ENCODE results near the gene FILIP1L. TPM values are rescaled to one million over a fixed set of nuclear protein-coding genes. Genes with fewer than 3 reads are reported as not detected.

FILIP1L gene
- total and polyA plus RNA-seq, 12 donors = 5.3 to 33.2 (median 17.4) TPM

- intact Hi-C loops (cut with DNase I) = no loop called here
- TF ChIP-seq, protein P1, sequence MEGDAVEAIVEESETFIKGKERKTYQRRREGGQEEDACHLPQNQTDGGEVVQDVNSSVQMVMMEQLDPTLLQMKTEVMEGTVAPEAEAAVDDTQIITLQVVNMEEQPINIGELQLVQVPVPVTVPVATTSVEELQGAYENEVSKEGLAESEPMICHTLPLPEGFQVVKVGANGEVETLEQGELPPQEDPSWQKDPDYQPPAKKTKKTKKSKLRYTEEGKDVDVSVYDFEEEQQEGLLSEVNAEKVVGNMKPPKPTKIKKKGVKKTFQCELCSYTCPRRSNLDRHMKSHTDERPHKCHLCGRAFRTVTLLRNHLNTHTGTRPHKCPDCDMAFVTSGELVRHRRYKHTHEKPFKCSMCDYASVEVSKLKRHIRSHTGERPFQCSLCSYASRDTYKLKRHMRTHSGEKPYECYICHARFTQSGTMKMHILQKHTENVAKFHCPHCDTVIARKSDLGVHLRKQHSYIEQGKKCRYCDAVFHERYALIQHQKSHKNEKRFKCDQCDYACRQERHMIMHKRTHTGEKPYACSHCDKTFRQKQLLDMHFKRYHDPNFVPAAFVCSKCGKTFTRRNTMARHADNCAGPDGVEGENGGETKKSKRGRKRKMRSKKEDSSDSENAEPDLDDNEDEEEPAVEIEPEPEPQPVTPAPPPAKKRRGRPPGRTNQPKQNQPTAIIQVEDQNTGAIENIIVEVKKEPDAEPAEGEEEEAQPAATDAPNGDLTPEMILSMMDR (IDR thresholded peaks at IDR 0.05) = no peak
- TF ChIP-seq POLR2A (IDR thresholded peaks at IDR 0.05) = no peak
Measured at GRCh38 chr3:99921377-99921695, 193.0 kb downstream of the FILIP1L start.

GRCh38 chr3:99920481-99921376 lies 193.6 kb downstream of the FILIP1L start:
- Histone ChIP-seq H3K4me3 (no peak overlapping the region), H3K36me3 (replicated peaks in 1 of 2) (no peaks in the 10 kb centered on the region), H3K27ac (peak overlapping the region in 3 of 5 donors; percentile 1 to 78 (median 43)), H3K4me1 (replicated peaks in 1 of 2) (peaks cover 8 to 25% of the 10 kb centered on the region in 2 donors), H3K9me3 (replicated peaks in 1 of 3) (no peaks in the 10 kb centered on the region), H3K27me3 (no peaks in the 10 kb centered on the region)
- intact Hi-C loops (cut with DNase I) = no loop called here
- no peak for TF ChIP-seq POLR2A (IDR thresholded peaks at IDR 0.05)
- TF ChIP-seq, protein P1 (IDR thresholded peaks at IDR 0.05) = no peak
- peak; percentile 65 to 88 (median 75) for DNase-seq
- WGBS, 4 donors = 57 to 66% (median 63%) methylated on average over 10 of the region's 10 CpGs

More at GRCh38 chr3:99921377-99921695, 193.0 kb downstream of the FILIP1L start:
- no peaks in the 10 kb centered on the region for H3K36me3 ChIP-seq (replicated peaks in 1 of 2)
- H3K27me3 ChIP-seq = no peaks in the 10 kb centered on the region
- H3K4me3 ChIP-seq = no peak overlapping the region
- no peaks in the 10 kb centered on the region for H3K9me3 ChIP-seq (replicated peaks in 1 of 3)
- WGBS, 4 donors = 90 to 100% (median 97%) methylated on average over 1 of the region's 1 CpG
- H3K4me1 ChIP-seq (replicated peaks in 1 of 2) = peaks cover 11 to 31% of the 10 kb centered on the region in 2 donors
- H3K27ac ChIP-seq = peak overlapping the region in 3 of 5 donors; percentile 1 to 78 (median 43)
- no peak for DNase-seq

DNA sequence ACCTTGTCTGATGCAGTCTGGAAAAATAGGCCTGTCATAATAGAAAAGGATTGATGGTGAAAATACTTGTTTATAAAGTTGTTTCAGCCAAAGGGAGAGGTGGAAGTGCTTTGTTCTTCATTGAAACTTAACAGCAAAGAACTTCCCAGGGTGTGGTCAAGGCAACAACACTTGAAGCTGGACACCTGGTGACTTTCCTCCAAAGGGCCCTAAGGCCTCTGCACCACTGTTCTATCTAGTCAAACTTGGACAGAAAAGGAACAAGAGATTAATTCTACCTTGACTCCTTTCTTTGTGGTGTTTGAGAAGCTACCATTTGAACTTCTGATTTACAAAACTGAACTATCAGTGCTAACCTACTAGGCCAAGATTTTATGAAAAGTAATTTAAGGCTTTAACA lies 194.6 kb downstream of the FILIP1L start:
- H3K27me3 ChIP-seq = no peaks in the 10 kb centered on the region
- no peak for DNase-seq
- intact Hi-C loops (cut with DNase I) = no loop called here
- H3K36me3 ChIP-seq (replicated peaks in 1 of 2) = no peaks in the 10 kb centered on the region
- peaks cover 8 to 18% of the 10 kb centered on the region in 2 donors for H3K4me1 ChIP-seq (replicated peaks in 1 of 2)
- no peak overlapping the region for H3K27ac ChIP-seq
- H3K4me3 ChIP-seq = no peak overlapping the region
- H3K9me3 ChIP-seq (replicated peaks in 1 of 3) = no peaks in the 10 kb centered on the region
- TF ChIP-seq POLR2A (IDR thresholded peaks at IDR 0.05) = no peak
- TF ChIP-seq, protein P1 (IDR thresholded peaks at IDR 0.05) = no peak

GRCh38 chr3:99918715-99919114 lies 195.6 kb downstream of the FILIP1L start:
- Histone ChIP-seq H3K4me3 (no peak overlapping the region), H3K36me3 (replicated peaks in 1 of 2) (no peaks in the 10 kb centered on the region), H3K9me3 (replicated peaks in 1 of 3) (no peaks in the 10 kb centered on the region), H3K27ac (no peak overlapping the region), H3K27me3 (no peaks in the 10 kb centered on the region), H3K4me1 (replicated peaks in 1 of 2) (peaks cover 8 to 18% of the 10 kb centered on the region in 2 donors)
- intact Hi-C loops (cut with DNase I) = no loop called here
- DNase-seq = no peak
- TF ChIP-seq, protein P1 (IDR thresholded peaks at IDR 0.05) = no peak
- TF ChIP-seq POLR2A (IDR thresholded peaks at IDR 0.05) = no peak

Measured in adrenal gland (tissue), 12 donors.